ENCODE data around the gene KLK8.

Gene KLK8

DNA sequence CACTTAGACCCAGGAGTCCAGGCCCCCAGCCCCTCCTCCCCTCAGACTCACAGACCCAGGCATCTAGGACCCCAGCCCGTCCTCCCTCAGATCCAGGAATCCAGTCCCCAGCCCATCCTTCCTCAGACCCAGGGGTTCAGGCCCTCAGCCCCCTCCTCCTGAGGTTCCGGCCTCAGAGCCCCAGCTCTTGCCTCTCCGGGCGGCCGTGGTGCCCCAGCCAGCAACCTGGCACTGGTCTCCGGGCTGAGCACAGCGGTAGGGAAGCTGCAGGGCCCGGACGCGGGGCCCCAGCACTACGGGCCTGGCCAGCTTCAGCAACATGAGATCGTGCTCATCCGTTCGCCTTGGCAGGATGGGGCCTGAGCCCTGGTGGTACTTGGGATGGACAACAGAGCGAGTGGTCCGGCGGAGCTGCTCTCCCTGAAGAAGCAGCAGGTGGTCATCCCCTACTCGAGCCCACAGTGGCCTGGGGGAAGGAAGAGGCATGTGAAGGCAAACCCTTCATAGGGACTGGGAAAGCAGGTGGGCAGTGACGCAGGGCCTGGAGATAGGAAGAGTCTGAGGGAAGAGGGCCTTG is 14.4 kb upstream of the KLK8 start:
- Histone ChIP-seq H3K4me3 (ENCODE audit: low read depth in 1 of 2, low read length in 2 of 2) (no peak overlapping the region), H4K20me1 (ENCODE audit: insufficient read depth, low read length) (no peaks in the 10 kb centered on the region), H3K27me3 (ENCODE audit: insufficient read depth, low read length, poor library complexity) (no peaks in the 10 kb centered on the region), H3K36me3 (ENCODE audit: insufficient read depth, low read length) (no peaks in the 10 kb centered on the region), H3K9ac (ENCODE audit: low read depth, low read length) (no peak overlapping the region), H2AFZ (ENCODE audit: low read depth, low read length) (no peak overlapping the region), H3K4me1 (ENCODE audit: insufficient read depth, low read length) (no peaks in the 10 kb centered on the region), H3K9me3 (ENCODE audit: insufficient read depth, low read length, severe bottlenecking) (no peaks in the 10 kb centered on the region), H3K27ac (ENCODE audit: low read length) (no peak overlapping the region), H3K4me2 (ENCODE audit: insufficient read depth, low read length) (no peak overlapping the region), H3K79me2 (ENCODE audit: insufficient read depth, low read length) (no peaks in the 10 kb centered on the region)
- DNase-seq (no peak), ATAC-seq (ENCODE audit: insufficient read depth, low read depth) (no peak)
- TF ChIP-seq, protein P1, sequence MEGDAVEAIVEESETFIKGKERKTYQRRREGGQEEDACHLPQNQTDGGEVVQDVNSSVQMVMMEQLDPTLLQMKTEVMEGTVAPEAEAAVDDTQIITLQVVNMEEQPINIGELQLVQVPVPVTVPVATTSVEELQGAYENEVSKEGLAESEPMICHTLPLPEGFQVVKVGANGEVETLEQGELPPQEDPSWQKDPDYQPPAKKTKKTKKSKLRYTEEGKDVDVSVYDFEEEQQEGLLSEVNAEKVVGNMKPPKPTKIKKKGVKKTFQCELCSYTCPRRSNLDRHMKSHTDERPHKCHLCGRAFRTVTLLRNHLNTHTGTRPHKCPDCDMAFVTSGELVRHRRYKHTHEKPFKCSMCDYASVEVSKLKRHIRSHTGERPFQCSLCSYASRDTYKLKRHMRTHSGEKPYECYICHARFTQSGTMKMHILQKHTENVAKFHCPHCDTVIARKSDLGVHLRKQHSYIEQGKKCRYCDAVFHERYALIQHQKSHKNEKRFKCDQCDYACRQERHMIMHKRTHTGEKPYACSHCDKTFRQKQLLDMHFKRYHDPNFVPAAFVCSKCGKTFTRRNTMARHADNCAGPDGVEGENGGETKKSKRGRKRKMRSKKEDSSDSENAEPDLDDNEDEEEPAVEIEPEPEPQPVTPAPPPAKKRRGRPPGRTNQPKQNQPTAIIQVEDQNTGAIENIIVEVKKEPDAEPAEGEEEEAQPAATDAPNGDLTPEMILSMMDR (IDR thresholded peaks at IDR 0.05; ENCODE audit: borderline replicate concordance, extremely low read depth, low read length, poor library complexity, severe bottlenecking) = no peak
- no peak for TF ChIP-seq EZH2 (IDR thresholded peaks at IDR 0.05; ENCODE audit: borderline replicate concordance, low read depth, low read length, severe bottlenecking)

DNA sequence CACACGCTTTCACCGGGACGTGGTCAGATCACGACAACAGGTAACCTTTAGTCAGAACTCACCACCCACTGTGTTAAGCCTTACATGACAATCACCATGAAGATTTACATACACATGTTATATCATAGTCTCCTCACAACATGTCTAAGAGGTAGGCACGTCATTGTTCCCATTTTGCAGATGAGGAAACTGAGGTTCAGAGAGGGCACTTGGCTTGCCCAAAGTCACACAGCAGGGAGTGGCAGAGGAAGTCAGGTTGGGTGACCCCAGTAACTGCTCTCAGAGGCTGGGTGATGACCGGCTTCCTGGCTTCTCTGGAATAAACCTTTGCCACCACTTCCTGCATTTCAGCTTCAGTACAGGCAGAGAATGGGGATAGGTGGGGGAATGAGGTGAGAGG is 12.8 kb upstream of the KLK8 start:
- Histone ChIP-seq H3K4me1 (ENCODE audit: insufficient read depth, low read length) (no peaks in the 10 kb centered on the region), H3K4me2 (ENCODE audit: insufficient read depth, low read length) (no peak overlapping the region), H3K79me2 (ENCODE audit: insufficient read depth, low read length) (no peaks in the 10 kb centered on the region), H3K27me3 (ENCODE audit: insufficient read depth, low read length, poor library complexity) (no peaks in the 10 kb centered on the region), H2AFZ (ENCODE audit: low read depth, low read length) (no peak overlapping the region), H3K9me3 (ENCODE audit: insufficient read depth, low read length, severe bottlenecking) (no peaks in the 10 kb centered on the region), H3K27ac (ENCODE audit: low read length) (no peak overlapping the region), H3K9ac (ENCODE audit: low read depth, low read length) (no peak overlapping the region), H3K4me3 (ENCODE audit: low read depth in 1 of 2, low read length in 2 of 2) (no peak overlapping the region), H4K20me1 (ENCODE audit: insufficient read depth, low read length) (no peaks in the 10 kb centered on the region), H3K36me3 (ENCODE audit: insufficient read depth, low read length) (no peaks in the 10 kb centered on the region)
- no peak for DNase-seq
- TF ChIP-seq EZH2 (IDR thresholded peaks at IDR 0.05; ENCODE audit: borderline replicate concordance, low read depth, low read length, severe bottlenecking) = no peak
- TF ChIP-seq, protein P1 (IDR thresholded peaks at IDR 0.05; ENCODE audit: borderline replicate concordance, extremely low read depth, low read length, poor library complexity, severe bottlenecking) = no peak
- ATAC-seq (ENCODE audit: insufficient read depth, low read depth) = no peak

DNA sequence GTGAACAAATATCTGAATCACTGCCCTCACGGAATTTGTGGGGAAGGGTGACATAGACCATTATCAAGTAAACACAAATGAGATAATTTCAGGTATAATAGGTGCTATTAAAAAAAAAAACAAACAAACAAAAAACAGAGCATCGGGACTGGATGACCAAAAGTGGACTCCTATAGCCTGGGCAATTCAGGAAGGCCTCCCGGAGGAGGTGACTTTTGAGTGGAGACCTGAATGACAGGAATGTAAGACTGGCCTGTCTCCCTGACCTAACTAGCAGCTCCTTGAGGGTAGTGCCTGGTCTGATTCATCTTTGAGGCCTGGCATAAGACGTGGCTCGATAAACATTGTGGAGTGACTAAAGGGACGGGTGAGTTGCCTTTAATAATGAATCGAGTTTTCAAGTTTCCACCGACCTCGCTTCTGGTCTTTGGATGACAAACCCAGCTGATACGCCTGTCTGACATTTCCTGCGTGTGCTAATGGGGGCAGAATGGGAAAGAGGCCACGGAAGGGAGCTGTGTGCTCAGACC is 11.3 kb upstream of the KLK8 start:
- Histone ChIP-seq H3K4me3 (ENCODE audit: low read depth in 1 of 2, low read length in 2 of 2) (no peak overlapping the region), H3K4me1 (ENCODE audit: insufficient read depth, low read length) (no peaks in the 10 kb centered on the region), H3K27ac (ENCODE audit: low read length) (no peak overlapping the region), H2AFZ (ENCODE audit: low read depth, low read length) (no peak overlapping the region), H4K20me1 (ENCODE audit: insufficient read depth, low read length) (no peaks in the 10 kb centered on the region), H3K4me2 (ENCODE audit: insufficient read depth, low read length) (no peak overlapping the region), H3K9me3 (ENCODE audit: insufficient read depth, low read length, severe bottlenecking) (no peaks in the 10 kb centered on the region), H3K27me3 (ENCODE audit: insufficient read depth, low read length, poor library complexity) (no peaks in the 10 kb centered on the region), H3K79me2 (ENCODE audit: insufficient read depth, low read length) (no peaks in the 10 kb centered on the region), H3K9ac (ENCODE audit: low read depth, low read length) (no peak overlapping the region), H3K36me3 (ENCODE audit: insufficient read depth, low read length) (no peaks in the 10 kb centered on the region)
- TF ChIP-seq EZH2 (IDR thresholded peaks at IDR 0.05; ENCODE audit: borderline replicate concordance, low read depth, low read length, severe bottlenecking) = no peak
- TF ChIP-seq, protein P1 (IDR thresholded peaks at IDR 0.05; ENCODE audit: borderline replicate concordance, extremely low read depth, low read length, poor library complexity, severe bottlenecking) = no peak
- ATAC-seq (ENCODE audit: insufficient read depth, low read depth) = no peak
- DNase-seq = no peak
